Stomach (tissue), 4 donors: ENCODE measurements around the gene NFYB.

Source experiments
- POLR2A ChIP-seq, 4 donors: fragments of 450-650 bp; IDR thresholded peaks; one replicate each; pipeline ENCODE4 v1.6.1; 2016; ENCODE audit warnings: antibody characterized with exemption in 4 of 4, control low read depth in 2 of 4, mild to moderate bottlenecking in 1 of 4, moderate library complexity in 1 of 4
- POLR2AphosphoS5 ChIP-seq, 3 donors: sonication (generic); formaldehyde crosslinking; IDR thresholded peaks; one replicate each; pipeline ENCODE4 v1.6.1; 2016; ENCODE audit warnings: antibody characterized with exemption in 3 of 3
- TF ChIP-seq, protein P1 (sequence below), 7 experiments: fragments of 450-650 bp in 4 of 7; fragments of 200-600 bp in 3 of 7; sonication (generic) in 3 of 7; IDR thresholded peaks; one replicate each; pipeline ENCODE4 v1.5.1; 2016 to 2019; ENCODE audit warnings: antibody characterized with exemption in 7 of 7, control low read depth in 2 of 7, mild to moderate bottlenecking in 1 of 7

DNA sequence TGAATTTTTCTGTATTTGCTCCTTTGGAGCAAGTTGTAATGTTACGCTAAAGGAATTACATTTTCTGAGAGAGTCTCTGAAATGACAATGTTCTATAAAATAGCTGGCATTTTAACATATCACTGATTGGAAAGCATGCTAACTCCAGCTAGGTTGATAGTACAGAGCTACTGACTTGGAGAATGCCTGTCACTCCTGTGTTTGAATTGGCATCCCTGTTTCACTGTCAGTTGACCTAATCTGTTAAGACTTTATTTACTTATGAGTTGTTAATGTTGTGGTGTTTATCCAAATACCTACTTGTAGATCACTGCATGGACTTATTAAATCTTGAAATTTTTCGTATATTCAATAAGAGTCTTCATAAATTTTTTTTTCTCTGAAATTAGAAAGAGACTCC lies 40.1 kb downstream of the NFYB start:
- no peak for TF ChIP-seq POLR2A (IDR thresholded peaks at IDR 0.05)
- TF ChIP-seq, protein P1, sequence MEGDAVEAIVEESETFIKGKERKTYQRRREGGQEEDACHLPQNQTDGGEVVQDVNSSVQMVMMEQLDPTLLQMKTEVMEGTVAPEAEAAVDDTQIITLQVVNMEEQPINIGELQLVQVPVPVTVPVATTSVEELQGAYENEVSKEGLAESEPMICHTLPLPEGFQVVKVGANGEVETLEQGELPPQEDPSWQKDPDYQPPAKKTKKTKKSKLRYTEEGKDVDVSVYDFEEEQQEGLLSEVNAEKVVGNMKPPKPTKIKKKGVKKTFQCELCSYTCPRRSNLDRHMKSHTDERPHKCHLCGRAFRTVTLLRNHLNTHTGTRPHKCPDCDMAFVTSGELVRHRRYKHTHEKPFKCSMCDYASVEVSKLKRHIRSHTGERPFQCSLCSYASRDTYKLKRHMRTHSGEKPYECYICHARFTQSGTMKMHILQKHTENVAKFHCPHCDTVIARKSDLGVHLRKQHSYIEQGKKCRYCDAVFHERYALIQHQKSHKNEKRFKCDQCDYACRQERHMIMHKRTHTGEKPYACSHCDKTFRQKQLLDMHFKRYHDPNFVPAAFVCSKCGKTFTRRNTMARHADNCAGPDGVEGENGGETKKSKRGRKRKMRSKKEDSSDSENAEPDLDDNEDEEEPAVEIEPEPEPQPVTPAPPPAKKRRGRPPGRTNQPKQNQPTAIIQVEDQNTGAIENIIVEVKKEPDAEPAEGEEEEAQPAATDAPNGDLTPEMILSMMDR (IDR thresholded peaks at IDR 0.05), result no peak
- TF ChIP-seq POLR2AphosphoS5 (IDR thresholded peaks at IDR 0.05), result no peak
